Chondrocyte (in vitro differentiated cells): ENCODE data around the gene HRCT1. TPM values are rescaled to one million over a fixed set of nuclear protein-coding genes. Genes with fewer than 3 reads are reported as not detected.

ENCODE experiments used
- DNase-seq: peaks from one replicate; pipeline ENCODE4 v3.0.0; 2021; ENCODE audit warnings: mixed read lengths, low spot score
- H3K27ac Mint-ChIP-seq: one replicate; pipeline ENCODE4 v1.8.0; 2021; ENCODE audit warnings: mild to moderate bottlenecking, moderate library complexity, mixed read lengths; ENCODE audit not compliant: unreplicated experiment
- H3K27me3 Mint-ChIP-seq: 2 replicates; pipeline ENCODE4 v1.8.0; 2021; ENCODE audit warnings: low read depth, mixed read lengths
- H3K36me3 Mint-ChIP-seq: 2 replicates; pipeline ENCODE4 v1.8.0; 2021; ENCODE audit warnings: low read depth, mixed read lengths
- H3K4me1 Mint-ChIP-seq: 2 replicates; pipeline ENCODE4 v1.8.0; 2021; ENCODE audit warnings: low read depth, mild to moderate bottlenecking, mixed read lengths
- H3K4me3 Mint-ChIP-seq: one replicate; pipeline ENCODE4 v1.8.0; 2021; ENCODE audit warnings: mild to moderate bottlenecking, moderate library complexity, mixed read lengths; ENCODE audit not compliant: unreplicated experiment
- H3K9me3 Mint-ChIP-seq: 2 replicates; pipeline ENCODE4 v1.8.0; 2021; ENCODE audit warnings: low read depth, mixed read lengths
- total RNA-seq: library from RNA; stranded (reverse); gene quantifications from 3 replicates; pipeline ENCODE4 v1.2.1, GENCODE V29; 2021
- TF ChIP-seq, protein P1 (sequence below): fragments of 200-600 bp; sonication (generic); IDR thresholded peaks from 2 replicates; pipeline ENCODE4 v1.5.0; 2021; ENCODE audit warnings: antibody characterized with exemption, mild to moderate bottlenecking, moderate library complexity

Gene HRCT1
- total RNA-seq, 1 donor from 2014 or later, result 7.2 TPM

DNA sequence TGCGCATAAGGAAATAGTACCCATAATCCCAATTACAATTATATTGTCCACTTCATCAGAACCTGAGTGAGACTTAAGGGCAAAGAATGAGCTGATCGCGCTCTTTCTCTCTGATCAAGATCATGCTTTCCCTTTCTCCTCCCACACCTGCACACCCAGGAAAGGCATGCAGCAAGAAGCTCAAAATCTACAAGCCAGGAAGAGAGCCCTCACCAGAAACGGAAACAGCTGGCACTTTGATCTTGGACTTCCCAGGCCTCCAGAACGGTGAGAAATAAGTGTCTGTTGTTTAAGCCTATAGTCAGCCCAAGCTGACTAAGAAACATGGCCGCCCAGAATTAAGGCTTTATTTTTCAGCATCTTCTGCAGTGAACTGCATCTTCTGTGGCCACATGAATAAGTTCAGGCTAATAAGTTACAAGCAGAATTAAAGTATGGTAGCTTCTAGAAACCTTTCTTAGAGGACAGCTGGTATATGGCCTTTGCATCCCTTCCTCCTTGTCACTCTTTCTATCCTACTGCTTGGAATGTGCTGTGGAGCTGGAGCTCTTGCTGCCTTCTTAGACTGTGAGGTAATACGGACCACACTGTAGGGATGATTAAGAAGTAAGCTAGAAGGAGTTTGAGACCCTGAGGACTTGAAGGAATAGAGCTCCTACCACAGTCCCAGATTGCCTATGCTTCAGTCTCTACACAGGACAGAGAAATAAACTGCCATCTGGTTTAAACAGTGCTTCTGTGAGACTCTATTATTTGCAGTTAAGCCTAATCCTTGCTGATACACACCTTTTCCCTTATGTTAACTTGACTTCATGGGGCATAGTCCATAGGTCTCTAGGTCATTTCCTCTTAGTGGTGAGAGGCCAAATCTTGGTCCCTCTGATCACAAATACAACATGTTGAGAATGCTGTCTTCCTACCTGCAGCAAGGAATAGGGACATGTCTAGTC lies 34.7 kb downstream of the HRCT1 start:
- Mint-ChIP-seq H3K4me1 (peaks cover 71% of the 10 kb centered on the region), H3K9me3 (peaks cover 8% of the 10 kb centered on the region), H3K36me3 (no peaks in the 10 kb centered on the region), H3K27ac (peak overlapping the region; percentile 24), H3K4me3 (no peak overlapping the region), H3K27me3 (no peaks in the 10 kb centered on the region)
- DNase-seq, result no peak
- TF ChIP-seq, protein P1, sequence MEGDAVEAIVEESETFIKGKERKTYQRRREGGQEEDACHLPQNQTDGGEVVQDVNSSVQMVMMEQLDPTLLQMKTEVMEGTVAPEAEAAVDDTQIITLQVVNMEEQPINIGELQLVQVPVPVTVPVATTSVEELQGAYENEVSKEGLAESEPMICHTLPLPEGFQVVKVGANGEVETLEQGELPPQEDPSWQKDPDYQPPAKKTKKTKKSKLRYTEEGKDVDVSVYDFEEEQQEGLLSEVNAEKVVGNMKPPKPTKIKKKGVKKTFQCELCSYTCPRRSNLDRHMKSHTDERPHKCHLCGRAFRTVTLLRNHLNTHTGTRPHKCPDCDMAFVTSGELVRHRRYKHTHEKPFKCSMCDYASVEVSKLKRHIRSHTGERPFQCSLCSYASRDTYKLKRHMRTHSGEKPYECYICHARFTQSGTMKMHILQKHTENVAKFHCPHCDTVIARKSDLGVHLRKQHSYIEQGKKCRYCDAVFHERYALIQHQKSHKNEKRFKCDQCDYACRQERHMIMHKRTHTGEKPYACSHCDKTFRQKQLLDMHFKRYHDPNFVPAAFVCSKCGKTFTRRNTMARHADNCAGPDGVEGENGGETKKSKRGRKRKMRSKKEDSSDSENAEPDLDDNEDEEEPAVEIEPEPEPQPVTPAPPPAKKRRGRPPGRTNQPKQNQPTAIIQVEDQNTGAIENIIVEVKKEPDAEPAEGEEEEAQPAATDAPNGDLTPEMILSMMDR, result no peak

DNA sequence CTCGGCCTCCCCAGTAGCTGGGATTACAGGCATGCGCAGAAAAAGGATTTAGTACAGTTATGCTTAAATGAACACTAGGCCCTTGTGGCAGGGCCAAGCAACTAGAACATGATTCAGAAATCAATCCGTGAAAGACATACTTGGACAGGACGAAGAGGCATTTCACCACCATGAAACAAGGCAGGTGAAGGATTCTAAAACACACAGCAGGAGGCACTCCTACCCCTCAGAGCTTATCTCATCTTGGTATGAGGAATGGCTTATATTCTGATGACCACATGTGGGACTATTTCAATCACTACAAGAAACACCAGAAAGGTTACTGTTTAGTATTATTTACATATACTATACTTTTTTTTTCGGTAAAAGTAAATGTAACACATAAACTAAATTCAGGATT lies 36.3 kb downstream of the HRCT1 start:
- no peaks in the 10 kb centered on the region for H3K27me3 Mint-ChIP-seq
- DNase-seq, result no peak
- no peak overlapping the region for H3K4me3 Mint-ChIP-seq
- H3K27ac Mint-ChIP-seq, result no peak overlapping the region
- peaks cover 3% of the 10 kb centered on the region for H3K9me3 Mint-ChIP-seq
- H3K4me1 Mint-ChIP-seq, result peaks cover 57% of the 10 kb centered on the region
- TF ChIP-seq, protein P1, result no peak
- no peaks in the 10 kb centered on the region for H3K36me3 Mint-ChIP-seq

DNA sequence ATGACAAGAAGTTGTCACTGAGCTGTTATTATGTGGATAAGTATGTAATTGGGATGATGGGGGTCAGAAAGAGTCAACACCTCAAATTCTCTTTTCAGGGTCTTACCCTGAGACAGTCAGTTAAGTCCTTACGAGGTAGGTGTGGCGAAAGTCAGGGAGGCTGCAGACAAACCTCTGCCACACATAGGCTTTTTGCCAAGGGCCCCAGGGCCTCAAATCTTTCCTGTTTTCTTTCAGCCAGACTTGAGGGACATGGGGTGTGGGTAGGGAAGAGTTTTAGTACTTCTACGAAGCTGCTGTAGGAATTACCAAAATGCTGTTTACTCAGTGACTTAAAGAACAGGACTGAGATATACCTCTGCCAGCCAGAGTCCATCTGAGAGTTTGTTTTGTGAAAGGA lies 38.2 kb downstream of the HRCT1 start:
- TF ChIP-seq, protein P1, result no peak
- Mint-ChIP-seq H3K27ac (no peak overlapping the region), H3K4me3 (no peak overlapping the region), H3K36me3 (no peaks in the 10 kb centered on the region), H3K4me1 (peaks cover 51% of the 10 kb centered on the region), H3K27me3 (no peaks in the 10 kb centered on the region), H3K9me3 (no peaks in the 10 kb centered on the region)
- no peak for DNase-seq

DNA sequence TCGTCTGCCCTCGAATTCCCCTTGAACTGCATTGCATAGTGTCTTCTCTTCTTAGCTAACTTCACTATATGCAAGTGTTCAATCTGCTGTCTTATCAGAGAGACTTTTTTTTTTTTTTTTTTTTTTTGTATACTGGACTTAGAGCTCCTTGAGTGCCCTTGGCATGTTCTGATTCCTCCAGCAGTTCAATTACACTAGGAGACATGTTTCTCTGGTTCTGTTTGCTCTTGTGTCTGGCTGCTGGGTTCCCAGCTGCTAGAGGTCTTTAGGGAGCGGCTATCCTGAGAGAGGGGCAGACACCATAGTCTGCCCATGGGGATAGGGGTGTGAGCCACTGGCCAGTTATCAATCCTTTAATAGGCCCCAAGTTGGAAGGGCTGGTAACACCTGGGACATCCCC lies 38.8 kb downstream of the HRCT1 start:
- H3K36me3 Mint-ChIP-seq, result no peaks in the 10 kb centered on the region
- TF ChIP-seq, protein P1, result no peak
- DNase-seq, result no peak
- peaks cover 51% of the 10 kb centered on the region for H3K4me1 Mint-ChIP-seq
- H3K27me3 Mint-ChIP-seq, result no peaks in the 10 kb centered on the region
- H3K4me3 Mint-ChIP-seq, result no peak overlapping the region
- peak overlapping the region; percentile 17 for H3K27ac Mint-ChIP-seq
- H3K9me3 Mint-ChIP-seq, result no peaks in the 10 kb centered on the region

DNA sequence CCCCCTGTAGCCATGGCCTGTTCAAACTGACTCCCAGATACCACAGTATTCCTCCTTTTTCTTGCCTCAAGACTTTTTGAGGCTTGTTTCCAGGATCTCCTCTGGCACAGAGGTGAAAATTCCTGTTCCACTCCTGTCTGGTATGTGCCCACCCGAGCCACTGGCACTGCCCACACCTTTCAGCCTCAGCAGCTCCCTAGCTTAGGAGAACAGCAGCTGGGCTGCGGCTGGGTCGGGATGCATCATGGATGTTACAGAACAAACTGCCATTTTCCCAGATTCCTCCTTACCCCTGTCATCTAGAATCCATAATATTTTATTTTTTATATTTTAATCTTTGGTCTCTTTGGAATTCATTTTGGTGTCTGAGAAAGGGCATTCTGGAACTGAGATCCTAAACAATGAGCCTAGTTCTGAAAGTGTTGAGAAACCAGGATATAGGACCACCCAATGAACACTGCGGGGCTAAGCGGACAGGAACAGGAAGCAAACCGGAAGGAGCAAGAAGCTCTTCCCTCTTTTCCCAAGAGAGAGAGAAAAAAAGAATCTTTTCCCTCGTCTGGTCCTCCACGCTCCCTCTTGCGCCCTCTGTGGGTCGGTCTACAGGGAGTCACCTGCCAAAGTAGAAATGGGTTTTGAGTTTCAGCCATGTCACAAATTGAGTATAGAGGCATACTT lies 39.5 kb downstream of the HRCT1 start:
- H3K27ac Mint-ChIP-seq, result peak overlapping the region; percentile 49

More for the DNA sequence above, 39.5 kb downstream of the HRCT1 start:
- Mint-ChIP-seq H3K4me1 (peaks cover 45% of the 10 kb centered on the region), H3K27me3 (no peaks in the 10 kb centered on the region), H3K4me3 (peak overlapping the region; percentile 47), H3K9me3 (no peaks in the 10 kb centered on the region), H3K36me3 (no peaks in the 10 kb centered on the region)
- DNase-seq, result no peak
- TF ChIP-seq, protein P1, result peak; percentile 91
